HG03060 (cell line): ENCODE measurements around the gene VRK2.
"Not testable (repeated sequence)": the region's sequence is repeated elsewhere in the genome, so short reads cannot be mapped to it uniquely, and the experiment has no call there.

Experiments
- ATAC-seq: cut with Tn5 transposase; IDR thresholded peaks from one replicate; pipeline ENCODE4 v1.9.1; 2021; ENCODE audit warnings: low read depth, moderate number of reproducible peaks; ENCODE audit not compliant: unreplicated experiment

VRK2 gene

GRCh38 chr2:58156780-58157179, 110.2 kb downstream of the VRK2 start:
- ATAC-seq: no peak

DNA sequence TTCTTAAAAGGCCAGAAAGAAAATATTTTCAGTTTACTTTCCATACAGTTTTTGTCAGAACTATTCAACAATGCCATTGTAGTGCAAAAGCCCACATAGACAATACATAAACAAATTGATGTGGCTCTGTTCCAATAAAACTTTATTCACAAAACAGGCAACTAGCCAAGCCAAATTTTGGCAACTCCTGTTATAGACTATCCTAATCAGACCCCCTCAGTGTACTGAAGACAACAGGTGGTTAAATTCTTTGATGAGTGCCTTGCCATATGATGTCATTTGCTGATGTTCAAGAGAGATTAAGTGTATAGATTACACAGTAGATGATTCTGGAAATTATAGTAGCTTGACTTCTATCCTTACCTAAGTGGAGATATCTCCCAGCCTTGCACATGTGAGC, 111.1 kb downstream of the VRK2 start:
- ATAC-seq: no peak

DNA sequence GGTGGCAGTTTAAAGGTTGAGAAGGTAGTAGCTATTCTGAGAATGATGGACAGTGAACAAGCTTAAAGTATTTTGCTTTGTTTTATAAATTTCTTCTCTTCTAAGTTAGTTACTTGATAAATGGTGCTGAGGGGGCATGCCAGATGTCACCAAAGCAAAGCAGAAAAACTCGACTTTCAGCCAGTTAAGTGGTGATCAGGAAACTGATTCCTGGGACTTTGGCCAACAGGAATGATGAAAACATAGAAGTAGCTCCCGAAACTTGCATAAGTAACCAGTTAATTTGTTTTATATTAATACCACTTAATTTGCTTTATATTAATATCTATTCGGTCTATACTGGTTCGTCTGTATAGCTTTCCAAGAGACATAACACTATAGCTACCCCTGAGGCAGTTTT, 111.9 kb downstream of the VRK2 start:
- no peak for ATAC-seq

- ATAC-seq: no peak
Observed at GRCh38 chr2:58163913-58164312, 117.3 kb downstream of the VRK2 start.

DNA sequence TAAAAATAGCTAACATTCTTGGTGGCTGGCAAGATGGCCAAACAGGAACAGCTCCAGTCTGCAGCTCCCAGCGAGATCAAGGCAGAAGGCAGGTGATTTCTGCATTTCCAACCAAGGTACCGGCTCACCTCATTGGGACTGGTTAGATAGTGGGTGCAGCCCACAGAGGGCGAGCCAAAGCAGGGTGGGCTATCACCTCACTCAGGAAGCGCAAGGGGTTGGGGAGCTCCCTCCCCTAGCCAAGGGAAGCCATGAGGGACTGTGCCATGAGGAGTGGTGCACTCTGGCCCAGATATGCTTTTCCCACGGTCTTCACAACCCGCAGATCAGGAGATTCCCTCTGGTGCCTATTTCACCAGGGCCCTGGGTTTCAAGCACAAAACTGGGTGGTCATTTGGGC, 121.5 kb downstream of the VRK2 start:
- ATAC-seq: not testable (repeated sequence)

- ATAC-seq: not testable (repeated sequence)
Observed at GRCh38 chr2:58169845-58170244, 123.2 kb downstream of the VRK2 start.

GRCh38 chr2:58170334-58170933, 123.8 kb downstream of the VRK2 start:
- ATAC-seq: not testable (repeated sequence)

- ATAC-seq: not testable (repeated sequence)
Observed at GRCh38 chr2:58171831-58172230, 125.2 kb downstream of the VRK2 start.

GRCh38 chr2:58177187-58177586, 130.6 kb downstream of the VRK2 start:
- ATAC-seq: not testable (repeated sequence)

DNA sequence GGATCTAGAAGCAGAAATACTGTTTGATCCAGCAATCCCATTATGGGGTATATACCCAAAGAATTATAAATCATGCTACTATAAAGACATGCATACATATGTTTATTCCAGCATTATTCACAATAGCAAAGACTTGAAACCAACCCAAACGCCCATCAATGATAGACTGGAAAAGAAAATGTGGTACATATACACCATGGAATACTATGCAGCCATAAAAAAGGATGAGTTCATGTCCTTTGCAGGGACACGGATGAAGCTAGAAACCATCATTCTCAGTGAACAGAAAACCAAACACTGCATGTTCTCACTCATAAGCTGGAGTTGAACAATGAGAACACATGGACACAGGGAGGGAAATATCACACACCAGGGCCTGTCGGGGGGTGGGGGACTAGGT, 133.6 kb downstream of the VRK2 start:
- not testable (repeated sequence) for ATAC-seq

- ATAC-seq: no peak
Observed at GRCh38 chr2:58180635-58181034, 134.0 kb downstream of the VRK2 start.

GRCh38 chr2:58182527-58182926, 135.9 kb downstream of the VRK2 start:
- ATAC-seq: no peak

- ATAC-seq: no peak
Observed at GRCh38 chr2:58186501-58186900, 139.9 kb downstream of the VRK2 start.

- ATAC-seq: not testable (repeated sequence)
Observed at GRCh38 chr2:58187022-58187421, 140.4 kb downstream of the VRK2 start.

GRCh38 chr2:58194458-58194857, 147.9 kb downstream of the VRK2 start:
- no peak for ATAC-seq

GRCh38 chr2:58195662-58196061, 149.1 kb downstream of the VRK2 start:
- no peak for ATAC-seq

GRCh38 chr2:58197894-58198293, 151.3 kb downstream of the VRK2 start:
- ATAC-seq: no peak

DNA sequence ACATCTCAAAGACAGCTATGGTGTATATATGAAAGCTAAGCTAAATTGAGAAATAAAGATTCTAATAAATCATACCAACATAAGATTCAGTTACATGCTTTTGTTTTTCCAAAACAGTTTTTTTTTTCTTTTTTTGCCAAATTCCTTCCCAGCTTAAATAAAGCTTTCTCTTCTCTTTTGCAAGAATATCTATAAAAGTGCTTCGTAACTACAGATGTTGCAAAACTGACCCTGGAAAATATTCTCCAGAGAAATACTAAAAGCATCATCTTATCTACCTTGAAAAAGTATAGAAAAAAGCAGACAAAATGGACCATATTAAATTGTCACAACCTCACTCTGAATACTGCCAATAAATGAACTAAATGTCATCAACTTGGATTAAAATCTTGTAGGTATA, 155.8 kb downstream of the VRK2 start:
- ATAC-seq: no peak

DNA sequence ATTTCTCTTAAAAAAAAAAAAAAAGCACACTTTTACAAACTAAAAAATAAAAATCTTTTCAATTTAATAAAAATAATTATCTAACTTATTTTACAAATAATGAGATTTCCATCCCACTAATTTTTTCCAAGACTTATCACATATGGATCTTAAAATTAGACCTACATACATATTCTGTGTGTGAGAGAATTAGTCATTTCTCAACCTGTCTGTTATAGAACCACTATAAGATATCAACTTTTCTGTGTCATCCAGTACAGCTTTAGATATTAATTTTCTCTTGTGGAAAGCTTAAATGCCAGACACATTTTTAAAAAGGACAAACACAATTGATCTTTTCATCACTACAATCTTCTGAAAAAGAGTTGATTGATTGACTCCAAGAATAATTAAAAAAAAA, 156.4 kb downstream of the VRK2 start:
- ATAC-seq: no peak

DNA sequence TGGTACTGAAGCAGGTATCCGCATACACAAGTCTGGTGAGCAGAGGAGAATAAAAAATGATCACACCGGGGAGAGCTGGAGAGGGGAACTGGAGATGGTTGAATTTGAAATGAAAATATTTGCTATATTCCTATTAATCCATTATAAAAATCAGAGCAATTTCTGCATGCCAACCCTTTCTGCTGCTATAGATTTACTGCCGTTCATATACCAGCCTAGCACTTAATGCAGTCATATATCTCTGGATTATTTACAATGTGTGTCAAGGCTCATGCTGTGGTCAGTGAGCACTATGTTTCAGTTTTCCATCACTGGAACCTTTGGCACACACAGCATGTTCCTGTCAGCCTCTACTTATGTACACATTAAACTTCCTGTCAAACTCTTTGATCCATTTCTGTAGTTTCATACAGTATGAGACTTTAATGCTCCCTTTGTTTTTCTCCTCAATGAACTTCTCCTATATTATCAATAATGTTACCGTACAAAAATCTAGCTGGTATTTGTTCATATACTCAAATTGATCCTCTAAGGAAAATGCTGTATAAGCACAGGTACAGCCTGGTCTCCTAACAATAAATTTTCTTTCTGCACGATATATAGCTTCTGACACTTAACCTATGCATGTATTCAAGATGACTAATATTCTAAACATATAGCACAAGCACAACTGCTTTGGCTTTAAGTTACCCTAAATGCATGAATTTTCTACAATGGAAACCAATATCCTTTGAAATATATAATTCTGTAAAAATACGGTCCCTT, 157.8 kb downstream of the VRK2 start:
- no peak for ATAC-seq

DNA sequence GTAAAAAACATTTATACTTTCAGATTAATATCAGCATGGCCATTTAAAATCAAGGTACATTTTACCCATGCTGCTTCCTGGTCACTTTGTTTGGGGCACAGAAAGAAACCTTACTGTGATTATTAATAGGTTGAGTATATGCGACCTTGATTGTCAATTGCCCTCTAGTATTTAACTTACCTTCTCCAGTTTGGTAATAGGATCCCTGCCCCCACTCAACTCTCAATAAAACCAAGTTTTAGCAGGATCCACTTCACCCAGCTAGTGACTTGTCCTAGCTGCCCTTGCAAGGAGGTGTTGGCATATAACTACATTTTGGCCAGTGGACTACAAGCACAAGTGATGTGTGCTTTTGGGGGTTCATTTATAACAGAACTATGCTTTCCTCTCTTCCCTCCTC, 160.2 kb downstream of the VRK2 start:
- ATAC-seq: no peak

GRCh38 chr2:58207189-58207588, 160.6 kb downstream of the VRK2 start:
- ATAC-seq: no peak
